CD14-positive monocyte (primary cell): ENCODE measurements around the gene WDR20. TPM values are rescaled to one million over a fixed set of nuclear protein-coding genes. Genes with fewer than 3 reads are reported as not detected.

Experiments
- DNase-seq, 3 donors: peaks; one replicate each; pipeline ENCODE4 v3.0.0-alpha.2; 2011 to 2022
- H2AFZ ChIP-seq: 2 replicates; pipeline ENCODE4 v1.6.0; 2012; ENCODE audit warnings: mild to moderate bottlenecking, low read depth, low read length, inconsistent platforms; ENCODE audit not compliant: insufficient read depth, poor library complexity, severe bottlenecking
- H3K27ac ChIP-seq, 2 donors: 1 replicate in 1 of 2; 2 replicates in 1 of 2; pipeline ENCODE4 v1.5.1; 2012 to 2013; ENCODE audit warnings: low read length in 2 of 2, control low read depth in 1 of 2, inconsistent platforms in 1 of 2, low read depth in 1 of 2, mild to moderate bottlenecking in 1 of 2
- H3K27me3 ChIP-seq, 2 donors: one replicate each; pipeline versions ENCODE4 v1.6.0 to v1.6.1; 2011 to 2013; ENCODE audit warnings: low read length in 2 of 2; ENCODE audit not compliant: control insufficient read depth in 2 of 2, insufficient read depth in 2 of 2
- H3K36me3 ChIP-seq, 2 donors: replicated peaks in 1 of 2; 1 replicate in 1 of 2; 2 replicates in 1 of 2; pipeline versions ENCODE4 v1.5.1 to v1.6.1; 2012 to 2013; ENCODE audit warnings: low read length in 2 of 2, control low read depth in 1 of 2, inconsistent platforms in 1 of 2, mild to moderate bottlenecking in 1 of 2; ENCODE audit not compliant: insufficient read depth in 2 of 2, control insufficient read depth in 1 of 2
- H3K4me1 ChIP-seq, 2 donors: 1 replicate in 1 of 2; 2 replicates in 1 of 2; pipeline versions ENCODE4 v1.5.1 to v1.6.1; 2012 to 2013; ENCODE audit warnings: low read length in 2 of 2, control low read depth in 1 of 2, inconsistent platforms in 1 of 2, mild to moderate bottlenecking in 1 of 2, moderate library complexity in 1 of 2; ENCODE audit not compliant: insufficient read depth in 2 of 2, control insufficient read depth in 1 of 2
- H3K4me2 ChIP-seq: replicated peaks from 2 replicates; pipeline ENCODE3; 2012; ENCODE audit warnings: low read length, moderate library complexity, mild to moderate bottlenecking; ENCODE audit not compliant: poor library complexity, severe bottlenecking; ENCODE audit errors: extremely low read depth
- H3K4me3 ChIP-seq, 3 experiments: fragments of 200-600 bp in 1 of 3; sonication (generic) in 1 of 3; replicated peaks in 1 of 3; 1 replicate in 2 of 3; 2 replicates in 1 of 3; pipeline ENCODE4 v1.5.1; 2011 to 2013; ENCODE audit warnings: low read length in 3 of 3, mild to moderate bottlenecking in 3 of 3, control low read depth in 2 of 3, low read depth in 2 of 3, inconsistent platforms in 1 of 3, moderate library complexity in 1 of 3
- H3K79me2 ChIP-seq: 2 replicates; pipeline ENCODE4 v1.6.0; 2012; ENCODE audit warnings: mild to moderate bottlenecking, control low read depth, inconsistent platforms, low read length, moderate library complexity; ENCODE audit not compliant: insufficient read depth
- H3K9ac ChIP-seq: 2 replicates; pipeline ENCODE4 v1.6.0; 2017; ENCODE audit warnings: low read length, mild to moderate bottlenecking; ENCODE audit not compliant: insufficient read depth, poor library complexity, severe bottlenecking
- H3K9me3 ChIP-seq, 2 donors: replicated peaks in 1 of 2; 1 replicate in 1 of 2; 2 replicates in 1 of 2; pipeline versions ENCODE4 v1.5.1 to v1.6.1; 2012 to 2013; ENCODE audit warnings: low read length in 2 of 2, control low read depth in 1 of 2; ENCODE audit not compliant: control insufficient read depth in 1 of 2, insufficient read depth in 1 of 2
- H4K20me1 ChIP-seq: 2 replicates; pipeline ENCODE4 v1.6.0; 2012; ENCODE audit warnings: mild to moderate bottlenecking, low read length, control low read depth, moderate library complexity; ENCODE audit not compliant: insufficient read depth
- H3K27ac Mint-ChIP-seq, 7 donors: one replicate each; pipeline ENCODE4 v1.8.0; 2020; ENCODE audit warnings: mild to moderate bottlenecking in 7 of 7, mixed read lengths in 7 of 7, moderate library complexity in 6 of 7, inconsistent platforms in 2 of 7
- H3K27me3 Mint-ChIP-seq, 3 donors: one replicate each; pipeline ENCODE4 v1.8.0; 2021 to 2022; ENCODE audit warnings: low read depth in 3 of 3, mild to moderate bottlenecking in 3 of 3, mixed read lengths in 3 of 3, moderate library complexity in 3 of 3, inconsistent platforms in 1 of 3
- H3K36me3 Mint-ChIP-seq, 2 donors: one replicate each; pipeline ENCODE4 v1.8.0; 2020; ENCODE audit warnings: mixed read lengths in 2 of 2, inconsistent platforms in 1 of 2, mild to moderate bottlenecking in 1 of 2
- H3K4me1 Mint-ChIP-seq: one replicate; pipeline ENCODE4 v1.8.0; 2020; ENCODE audit warnings: mild to moderate bottlenecking, mixed read lengths
- H3K4me3 Mint-ChIP-seq, 2 donors: one replicate each; pipeline ENCODE4 v1.8.0; 2020; ENCODE audit warnings: mild to moderate bottlenecking in 2 of 2, mixed read lengths in 2 of 2, moderate library complexity in 1 of 2
- H3K9me3 Mint-ChIP-seq, 7 donors: one replicate each; pipeline ENCODE4 v1.8.0; 2020 to 2022; ENCODE audit warnings: mixed read lengths in 7 of 7, mild to moderate bottlenecking in 6 of 7, moderate library complexity in 6 of 7, inconsistent platforms in 2 of 7
- CTCF ChIP-seq: fragments of 200-600 bp; IDR thresholded peaks from one replicate; pipeline ENCODE4 v1.8.0; 2022; ENCODE audit warnings: antibody characterized with exemption, mild to moderate bottlenecking
- WGBS: methylation state at CpG from one replicate; pipeline ENCODE4 v1.1.5; 2013; ENCODE audit warnings: missing lambda C conversion rate; ENCODE audit not compliant: insufficient coverage; 5-methylcytosine and 5-hydroxymethylcytosine counted together
- intact Hi-C, 2 donors: fragments of 100-400 bp; cut with micrococcal nuclease; formaldehyde crosslinking; loops; one replicate each; pipeline versions ENCODE4 v1.15.0 to v1.15.1; 2023
- polyA plus RNA-seq, 3 donors: library from polyadenylated mRNA; depleted of rRNA in 1 of 3; unstranded in 2 of 3; stranded (reverse) in 1 of 3; fragments of 300-500 nt in 2 of 3; fragments of >200 nt in 1 of 3; fragmentation: Illumina TruSeq in 2 of 3; gene quantifications; 1 replicate in 2 of 3; 2 replicates in 1 of 3; pipeline ENCODE4 v1.2.3, GENCODE V29; 2012 to 2021

The WDR20 gene
- polyA plus RNA-seq, 3 donors, result 7.4 to 13.3 (median 9.0) TPM

- Histone ChIP-seq H3K27ac (no peak overlapping the region), H2AFZ (no peak overlapping the region), H3K4me3 (no peak overlapping the region), H3K79me2 (no peaks in the 10 kb centered on the region), H3K27me3 (no peaks in the 10 kb centered on the region), H3K4me1 (no peaks in the 10 kb centered on the region), H3K9me3 (no peaks in the 10 kb centered on the region), H4K20me1 (peaks cover 43% of the 10 kb centered on the region), H3K4me2 (no peak overlapping the region), H3K36me3 (peaks cover 44 to 74% of the 10 kb centered on the region in 2 donors), H3K9ac (no peak overlapping the region)
- intact Hi-C loops, result no loop called here
- Mint-ChIP-seq H3K9me3 (no peaks in the 10 kb centered on the region), H3K27ac (no peak overlapping the region), H3K27me3 (peaks cover 0 to 4% (median 1%) of the 10 kb centered on the region in 3 donors), H3K4me1 (no peaks in the 10 kb centered on the region), H3K36me3 (peaks cover 50 to 63% of the 10 kb centered on the region in 2 donors), H3K4me3 (no peak overlapping the region)
- no peak for DNase-seq
- no peak for TF ChIP-seq CTCF
- WGBS, result 98% methylated on average over 5 of the region's 10 CpGs
Measured at GRCh38 chr14:102213470-102213869, 73.8 kb downstream of the WDR20 start.

- Mint-ChIP-seq H3K36me3 (peaks cover 45 to 60% of the 10 kb centered on the region in 2 donors), H3K27me3 (peaks cover 0 to 4% (median 1%) of the 10 kb centered on the region in 3 donors), H3K4me1 (no peaks in the 10 kb centered on the region), H3K9me3 (no peaks in the 10 kb centered on the region), H3K27ac (peak overlapping the region in 1 of 7 donors; percentile 61), H3K4me3 (no peak overlapping the region)
- no peak overlapping the region for H3K9ac ChIP-seq
- TF ChIP-seq CTCF, result no peak
- H3K79me2 ChIP-seq, result no peaks in the 10 kb centered on the region
- H3K9me3 ChIP-seq, result no peaks in the 10 kb centered on the region
- DNase-seq, result no peak
- H2AFZ ChIP-seq, result no peak overlapping the region
- WGBS, result 93% methylated on average over 13 of the region's 25 CpGs
- H3K4me2 ChIP-seq, result no peak overlapping the region
- peaks cover 49% of the 10 kb centered on the region for H4K20me1 ChIP-seq
- no peaks in the 10 kb centered on the region for H3K27me3 ChIP-seq
- intact Hi-C loops, result no loop called here
- H3K27ac ChIP-seq, result no peak overlapping the region
- H3K36me3 ChIP-seq, result peaks cover 38 to 74% of the 10 kb centered on the region in 2 donors
- no peaks in the 10 kb centered on the region for H3K4me1 ChIP-seq
- H3K4me3 ChIP-seq, result no peak overlapping the region
Measured at GRCh38 chr14:102213984-102214658, 74.4 kb downstream of the WDR20 start.
